Measurements from ENCODE around the gene CRACR2B.
A peak's percentile ranks its signal among the peaks of the same experiment; 100 is the strongest.

The CRACR2B gene

DNA sequence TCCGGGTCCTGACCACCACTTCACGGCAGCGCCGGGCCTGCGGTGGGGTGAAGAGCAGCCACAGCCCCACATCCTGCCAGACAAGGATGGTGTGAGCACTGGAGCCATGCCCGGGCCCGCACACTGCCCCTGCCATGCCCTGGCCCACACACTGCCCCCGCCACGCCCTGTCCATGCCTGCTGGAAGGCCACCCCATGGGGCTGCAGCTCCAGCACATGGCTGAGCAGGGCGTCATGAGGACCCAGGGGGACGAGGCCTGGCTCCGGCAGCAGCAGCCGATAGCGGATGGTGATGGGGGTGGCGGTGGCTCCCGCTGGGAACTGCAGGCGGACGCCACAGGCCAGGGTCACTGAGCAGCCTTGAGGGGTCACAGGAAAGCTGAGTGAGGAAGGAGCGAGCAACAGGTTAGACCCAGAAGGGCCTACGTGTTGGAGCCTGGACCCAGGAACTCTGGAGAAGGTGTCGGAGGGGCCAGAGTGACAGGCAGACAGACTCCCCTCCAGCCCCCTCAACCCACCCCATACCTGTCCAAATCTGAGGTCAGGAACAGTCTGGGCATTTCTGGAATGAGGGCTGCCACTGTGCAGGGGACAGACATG, 25.6 kb upstream of the CRACR2B start:
- Histone ChIP-seq H3K56ac (ENCODE audit: low read length) (no peak overlapping the region), H4K8ac (ENCODE audit: low read depth, low read length) (no peak overlapping the region), H3K4ac (ENCODE audit: low read depth, low read length) (no peak overlapping the region), H3K79me2 (ENCODE audit: control insufficient read depth, insufficient read depth, low read length) (no peaks in the 10 kb centered on the region), H3K4me3 (ENCODE audit: low read length) (no peak overlapping the region), H3K23ac (ENCODE audit: low read length) (no peak overlapping the region), H4K5ac (ENCODE audit: low read length) (no peak overlapping the region), H3K4me1 (ENCODE audit: control insufficient read depth, low read depth, low read length) (peaks cover 4% of the 10 kb centered on the region), H2BK15ac (replicated peaks; ENCODE audit: low read depth) (no peak overlapping the region), H3K36me3 (ENCODE audit: control insufficient read depth, insufficient read depth, low read length) (no peaks in the 10 kb centered on the region), H3K27ac (ENCODE audit: low read depth, low read length) (no peak overlapping the region), H3K27me3 (ENCODE audit: insufficient read depth, low read length, poor library complexity) (no peaks in the 10 kb centered on the region), H2BK5ac (ENCODE audit: low read length) (no peak overlapping the region), H2BK120ac (ENCODE audit: low read depth, low read length) (no peak overlapping the region), H3K9ac (ENCODE audit: low read length) (no peak overlapping the region), H2AK5ac (ENCODE audit: low read length) (no peak overlapping the region), H3K18ac (ENCODE audit: low read length) (no peak overlapping the region), H3K79me1 (ENCODE audit: low read length) (no peaks in the 10 kb centered on the region), H3K4me2 (ENCODE audit: low read length) (no peak overlapping the region)
- no CpG with 5 or more reads among the region's 21 CpGs for WGBS (ENCODE audit: extremely low coverage, insufficient coverage, low lambda C conversion rate)
- DNase-seq, result no peak

DNA sequence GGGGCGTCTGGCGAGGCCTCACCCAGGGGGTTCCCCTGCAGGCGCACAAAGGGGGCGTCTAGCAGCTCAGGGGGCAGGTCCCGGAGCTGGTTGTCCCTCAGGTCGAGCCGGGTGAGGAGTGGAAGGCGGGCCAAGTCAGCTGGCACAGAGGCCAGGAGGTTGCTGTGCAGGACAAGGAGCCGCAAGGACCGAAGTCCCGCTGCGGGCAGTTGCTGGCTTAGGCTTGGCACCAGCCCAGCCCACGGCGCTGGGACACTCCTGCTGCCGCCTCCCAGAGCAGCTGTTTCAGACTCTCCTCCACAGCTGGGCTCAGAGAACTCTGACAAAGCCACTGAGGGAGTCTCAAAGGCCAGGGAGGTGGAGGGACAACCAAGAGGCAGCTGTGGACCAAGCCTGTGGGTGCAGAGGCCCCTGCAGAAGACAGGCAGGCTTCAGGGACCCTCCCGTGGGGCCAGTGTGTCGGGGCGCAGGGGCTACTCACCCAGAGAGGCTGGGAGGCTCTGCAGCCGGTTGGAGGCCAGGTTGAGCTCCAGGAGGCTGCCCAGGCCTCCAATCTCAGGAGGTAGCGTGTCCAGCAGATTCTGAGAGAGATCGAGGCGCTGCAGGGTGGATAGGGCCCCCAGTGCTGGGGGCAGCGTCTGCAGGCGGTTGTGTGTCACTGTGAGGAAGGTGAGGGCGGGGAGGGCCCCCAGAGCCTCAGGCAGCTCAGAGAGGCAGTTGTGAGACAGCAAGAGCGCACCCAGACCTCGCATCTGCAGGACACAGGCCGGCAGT, 24.8 kb upstream of the CRACR2B start:
- Histone ChIP-seq H3K9ac (ENCODE audit: low read length) (no peak overlapping the region), H3K4me1 (ENCODE audit: control insufficient read depth, low read depth, low read length) (peaks cover 4% of the 10 kb centered on the region), H3K56ac (ENCODE audit: low read length) (no peak overlapping the region), H2BK5ac (ENCODE audit: low read length) (no peak overlapping the region), H3K4ac (ENCODE audit: low read depth, low read length) (no peak overlapping the region), H3K79me1 (ENCODE audit: low read length) (no peaks in the 10 kb centered on the region), H3K27ac (ENCODE audit: low read depth, low read length) (no peak overlapping the region), H3K79me2 (ENCODE audit: control insufficient read depth, insufficient read depth, low read length) (no peaks in the 10 kb centered on the region), H4K8ac (ENCODE audit: low read depth, low read length) (no peak overlapping the region), H2BK120ac (ENCODE audit: low read depth, low read length) (no peak overlapping the region), H3K18ac (ENCODE audit: low read length) (no peak overlapping the region), H2AK5ac (ENCODE audit: low read length) (no peak overlapping the region), H4K5ac (ENCODE audit: low read length) (no peak overlapping the region), H3K4me3 (ENCODE audit: low read length) (no peak overlapping the region), H3K23ac (ENCODE audit: low read length) (no peak overlapping the region), H3K27me3 (ENCODE audit: insufficient read depth, low read length, poor library complexity) (no peaks in the 10 kb centered on the region), H2BK15ac (replicated peaks; ENCODE audit: low read depth) (no peak overlapping the region), H3K4me2 (ENCODE audit: low read length) (no peak overlapping the region), H3K36me3 (ENCODE audit: control insufficient read depth, insufficient read depth, low read length) (no peaks in the 10 kb centered on the region)
- no CpG with 5 or more reads among the region's 28 CpGs for WGBS (ENCODE audit: extremely low coverage, insufficient coverage, low lambda C conversion rate)
- DNase-seq, result no peak

DNA sequence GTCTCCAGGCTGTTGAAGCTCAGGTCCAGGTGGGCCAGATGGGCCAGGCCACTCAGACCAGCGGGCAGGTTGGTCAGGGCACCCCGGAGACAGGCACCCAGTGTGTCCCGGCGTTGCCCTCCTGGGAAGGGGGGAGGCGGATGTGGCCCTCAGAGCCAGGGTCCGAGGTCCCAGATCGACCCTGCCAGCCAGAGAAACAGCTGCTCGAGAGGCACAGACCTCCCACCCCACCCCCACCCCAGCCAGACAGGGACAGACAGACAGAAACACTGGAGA, 24.3 kb upstream of the CRACR2B start:
- no peak overlapping the region for H3K9ac ChIP-seq (ENCODE audit: low read length)
- no peak overlapping the region for H2AK5ac ChIP-seq (ENCODE audit: low read length)
- H3K79me2 ChIP-seq (ENCODE audit: control insufficient read depth, insufficient read depth, low read length), result peaks cover under 1% of the 10 kb centered on the region
- H2BK5ac ChIP-seq (ENCODE audit: low read length), result no peak overlapping the region
- no peak overlapping the region for H3K4me2 ChIP-seq (ENCODE audit: low read length)
- H4K8ac ChIP-seq (ENCODE audit: low read depth, low read length), result no peak overlapping the region
- no peak overlapping the region for H3K4ac ChIP-seq (ENCODE audit: low read depth, low read length)
- no peak overlapping the region for H3K56ac ChIP-seq (ENCODE audit: low read length)
- no peak overlapping the region for H2BK15ac ChIP-seq (replicated peaks; ENCODE audit: low read depth)
- no peaks in the 10 kb centered on the region for H3K27me3 ChIP-seq (ENCODE audit: insufficient read depth, low read length, poor library complexity)
- H2BK120ac ChIP-seq (ENCODE audit: low read depth, low read length), result no peak overlapping the region
- no CpG with 5 or more reads among the region's 8 CpGs for WGBS (ENCODE audit: extremely low coverage, insufficient coverage, low lambda C conversion rate)
- no peak overlapping the region for H4K5ac ChIP-seq (ENCODE audit: low read length)
- H3K4me1 ChIP-seq (ENCODE audit: control insufficient read depth, low read depth, low read length), result peaks cover 4% of the 10 kb centered on the region
- H3K27ac ChIP-seq (ENCODE audit: low read depth, low read length), result no peak overlapping the region
- no peaks in the 10 kb centered on the region for H3K79me1 ChIP-seq (ENCODE audit: low read length)
- H3K23ac ChIP-seq (ENCODE audit: low read length), result no peak overlapping the region
- no peak overlapping the region for H3K4me3 ChIP-seq (ENCODE audit: low read length)
- no peak overlapping the region for H3K18ac ChIP-seq (ENCODE audit: low read length)
- no peaks in the 10 kb centered on the region for H3K36me3 ChIP-seq (ENCODE audit: control insufficient read depth, insufficient read depth, low read length)
- DNase-seq, result no peak

DNA sequence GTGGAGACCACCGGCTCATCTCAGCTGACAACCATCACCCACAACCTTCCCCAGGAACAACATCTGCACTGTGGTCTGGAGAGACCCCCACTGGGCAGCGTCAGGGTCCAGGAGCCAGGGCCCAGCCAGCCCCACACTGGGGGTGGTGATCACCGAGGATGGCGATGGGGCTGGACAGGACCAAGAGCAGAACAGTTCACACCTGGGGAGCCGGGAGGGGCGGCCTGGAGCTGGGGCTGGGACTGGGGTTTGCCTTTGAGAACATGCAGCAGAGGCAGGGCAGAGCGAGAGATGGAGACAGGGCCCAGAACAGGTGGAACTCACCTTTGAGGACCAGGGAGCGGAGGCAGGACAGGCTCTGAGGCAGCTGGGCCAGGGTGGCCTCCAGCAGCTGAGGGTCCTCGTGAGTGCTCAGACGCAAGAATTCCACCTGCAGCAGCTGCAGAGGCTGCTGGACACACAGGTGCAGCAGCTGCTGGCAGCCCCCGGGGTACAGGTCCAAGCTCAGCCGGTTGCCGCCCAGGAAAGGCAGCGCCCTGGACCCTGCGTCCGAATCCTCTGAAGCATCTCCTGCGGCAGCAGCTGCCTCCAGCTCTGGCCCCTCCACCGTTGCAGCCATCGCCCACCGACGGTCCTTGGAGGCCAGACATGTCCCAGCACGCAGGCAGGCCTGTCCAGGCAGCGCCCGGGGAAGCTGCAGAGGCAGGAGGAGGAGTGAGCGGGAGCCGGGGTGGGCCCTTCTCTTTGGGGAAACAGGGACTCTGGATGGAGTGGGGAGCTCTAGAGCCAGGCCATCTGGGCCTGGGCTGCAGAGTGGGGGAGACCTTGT, 23.7 kb upstream of the CRACR2B start:
- Histone ChIP-seq H3K9ac (ENCODE audit: low read length) (peak overlapping the region; percentile 91), H3K4ac (ENCODE audit: low read depth, low read length) (peak overlapping the region; percentile 81), H3K4me2 (ENCODE audit: low read length) (peak overlapping the region; percentile 91), H3K4me1 (ENCODE audit: control insufficient read depth, low read depth, low read length) (peaks cover 4% of the 10 kb centered on the region), H3K79me2 (ENCODE audit: control insufficient read depth, insufficient read depth, low read length) (peaks cover 6% of the 10 kb centered on the region), H2BK120ac (ENCODE audit: low read depth, low read length) (peak overlapping the region; percentile 9), H3K23ac (ENCODE audit: low read length) (peak overlapping the region; percentile 89), H3K79me1 (ENCODE audit: low read length) (peaks cover 2% of the 10 kb centered on the region), H3K27ac (ENCODE audit: low read depth, low read length) (no peak overlapping the region), H3K18ac (ENCODE audit: low read length) (peak overlapping the region; percentile 73), H3K36me3 (ENCODE audit: control insufficient read depth, insufficient read depth, low read length) (no peaks in the 10 kb centered on the region), H2BK15ac (replicated peaks; ENCODE audit: low read depth) (no peak overlapping the region), H2AK5ac (ENCODE audit: low read length) (no peak overlapping the region), H3K4me3 (ENCODE audit: low read length) (no peak overlapping the region), H3K56ac (ENCODE audit: low read length) (peak overlapping the region; percentile 88), H4K5ac (ENCODE audit: low read length) (no peak overlapping the region), H3K27me3 (ENCODE audit: insufficient read depth, low read length, poor library complexity) (no peaks in the 10 kb centered on the region), H4K8ac (ENCODE audit: low read depth, low read length) (no peak overlapping the region), H2BK5ac (ENCODE audit: low read length) (no peak overlapping the region)
- WGBS (ENCODE audit: extremely low coverage, insufficient coverage, low lambda C conversion rate), result no CpG with 5 or more reads among the region's 26 CpGs
- DNase-seq, result no peak

DNA sequence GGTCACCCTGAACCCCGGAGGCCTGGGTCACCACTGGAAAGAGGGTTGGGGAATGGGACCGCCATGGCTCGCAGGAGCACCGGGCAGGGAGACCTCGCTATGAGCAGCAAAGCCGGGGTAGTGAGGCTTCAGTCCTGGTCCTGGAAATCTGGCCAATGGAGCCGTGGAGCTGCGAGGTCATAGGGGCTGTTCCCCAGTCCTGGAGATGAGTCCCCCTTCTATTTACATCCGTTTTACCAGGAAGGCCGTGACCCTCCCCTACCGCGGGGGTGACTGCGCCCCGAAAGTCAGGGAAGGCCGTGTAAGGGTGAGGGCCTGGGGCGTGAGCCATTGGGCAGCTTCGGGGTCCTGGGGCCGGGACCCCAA, 23.1 kb upstream of the CRACR2B start:
- no peak overlapping the region for H2BK5ac ChIP-seq (ENCODE audit: low read length)
- H3K4me2 ChIP-seq (ENCODE audit: low read length), result peak overlapping the region; percentile 91
- H3K4ac ChIP-seq (ENCODE audit: low read depth, low read length), result peak overlapping the region; percentile 81
- H2BK120ac ChIP-seq (ENCODE audit: low read depth, low read length), result peak overlapping the region; percentile 9
- H2AK5ac ChIP-seq (ENCODE audit: low read length), result no peak overlapping the region
- peaks cover 2% of the 10 kb centered on the region for H3K79me1 ChIP-seq (ENCODE audit: low read length)
- H4K8ac ChIP-seq (ENCODE audit: low read depth, low read length), result peak overlapping the region; percentile 77
- no peaks in the 10 kb centered on the region for H3K27me3 ChIP-seq (ENCODE audit: insufficient read depth, low read length, poor library complexity)
- no CpG with 5 or more reads among the region's 18 CpGs for WGBS (ENCODE audit: extremely low coverage, insufficient coverage, low lambda C conversion rate)
- peak overlapping the region; percentile 58 for H3K27ac ChIP-seq (ENCODE audit: low read depth, low read length)
- H3K4me1 ChIP-seq (ENCODE audit: control insufficient read depth, low read depth, low read length), result peaks cover 4% of the 10 kb centered on the region
- DNase-seq, result no peak
- H3K18ac ChIP-seq (ENCODE audit: low read length), result peak overlapping the region; percentile 73
- H3K9ac ChIP-seq (ENCODE audit: low read length), result peak overlapping the region; percentile 91
- no peak overlapping the region for H4K5ac ChIP-seq (ENCODE audit: low read length)
- H2BK15ac ChIP-seq (replicated peaks; ENCODE audit: low read depth), result no peak overlapping the region
- H3K23ac ChIP-seq (ENCODE audit: low read length), result peak overlapping the region; percentile 89
- peak overlapping the region; percentile 28 for H3K4me3 ChIP-seq (ENCODE audit: low read length)
- peak overlapping the region; percentile 88 for H3K56ac ChIP-seq (ENCODE audit: low read length)
- H3K79me2 ChIP-seq (ENCODE audit: control insufficient read depth, insufficient read depth, low read length), result peaks cover 8% of the 10 kb centered on the region
- H3K36me3 ChIP-seq (ENCODE audit: control insufficient read depth, insufficient read depth, low read length), result no peaks in the 10 kb centered on the region

Measured in mesendoderm (in vitro differentiated cells).